ENCODE data around the gene SMAP2.

Gene SMAP2

DNA sequence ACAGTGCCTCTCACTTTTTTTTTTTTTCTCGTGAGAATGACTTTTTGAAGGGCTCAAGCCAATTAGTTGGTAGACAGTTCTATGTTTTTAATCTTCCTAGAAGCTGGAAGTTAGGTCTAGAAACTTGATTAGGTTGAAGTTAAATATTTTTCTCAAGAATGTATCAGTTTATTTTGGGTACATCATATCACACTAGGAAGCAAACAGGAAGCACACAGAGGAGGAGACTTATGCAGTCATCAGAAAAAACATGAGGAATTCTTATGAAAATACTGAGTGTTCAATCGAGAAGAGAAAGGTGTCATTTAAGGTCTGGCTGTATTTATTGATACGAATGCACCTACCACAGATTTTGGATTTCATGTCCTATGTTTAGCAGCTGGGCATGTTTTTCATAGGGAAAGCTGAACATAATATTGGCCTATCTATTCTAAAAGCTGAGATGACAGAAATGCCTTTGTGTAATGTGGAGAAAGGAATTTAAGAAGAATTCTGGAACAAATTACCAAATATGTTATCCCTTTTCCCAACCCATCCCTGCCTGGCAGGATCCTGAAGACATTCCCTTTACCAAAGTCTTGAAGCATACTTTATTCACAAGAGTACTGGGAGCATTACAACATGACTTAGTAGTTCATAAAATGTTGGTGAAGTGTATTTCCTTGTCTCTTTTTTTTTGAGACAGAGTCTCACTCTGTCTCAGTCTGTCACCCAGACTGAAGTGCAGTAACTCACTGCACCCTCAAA is 59.3 kb downstream of the SMAP2 start:
- peaks cover 3% of the 10 kb centered on the region for H3K9me3 Mint-ChIP-seq
- no peaks in the 10 kb centered on the region for H3K4me1 Mint-ChIP-seq (ENCODE audit: low read depth)
- H3K4me3 Mint-ChIP-seq: no peak overlapping the region
- DNase-seq (ENCODE audit: low spot score): no peak
- no peaks in the 10 kb centered on the region for H3K27me3 Mint-ChIP-seq (ENCODE audit: low read depth)
- peaks cover 10% of the 10 kb centered on the region for H3K36me3 Mint-ChIP-seq (ENCODE audit: low read depth)
- no peak overlapping the region for H3K27ac Mint-ChIP-seq

GRCh38 chr1:40435471-40435870 is 61.9 kb downstream of the SMAP2 start:
- peaks cover 3% of the 10 kb centered on the region for H3K9me3 Mint-ChIP-seq
- no peak overlapping the region for H3K27ac Mint-ChIP-seq
- peaks cover 6% of the 10 kb centered on the region for H3K36me3 Mint-ChIP-seq (ENCODE audit: low read depth)
- peaks cover 2% of the 10 kb centered on the region for H3K4me1 Mint-ChIP-seq (ENCODE audit: low read depth)
- no peaks in the 10 kb centered on the region for H3K27me3 Mint-ChIP-seq (ENCODE audit: low read depth)
- DNase-seq (ENCODE audit: low spot score): no peak
- H3K4me3 Mint-ChIP-seq: no peak overlapping the region

- no peak for DNase-seq (ENCODE audit: low spot score)
- Mint-ChIP-seq H3K36me3 (ENCODE audit: low read depth) (peaks cover 6% of the 10 kb centered on the region), H3K27me3 (ENCODE audit: low read depth) (no peaks in the 10 kb centered on the region), H3K9me3 (peaks cover 3% of the 10 kb centered on the region), H3K27ac (no peak overlapping the region), H3K4me1 (ENCODE audit: low read depth) (peaks cover 2% of the 10 kb centered on the region), H3K4me3 (no peak overlapping the region)
These were observed 62.3 kb downstream of the SMAP2 start for GRCh38 chr1:40435876-40436275.

DNA sequence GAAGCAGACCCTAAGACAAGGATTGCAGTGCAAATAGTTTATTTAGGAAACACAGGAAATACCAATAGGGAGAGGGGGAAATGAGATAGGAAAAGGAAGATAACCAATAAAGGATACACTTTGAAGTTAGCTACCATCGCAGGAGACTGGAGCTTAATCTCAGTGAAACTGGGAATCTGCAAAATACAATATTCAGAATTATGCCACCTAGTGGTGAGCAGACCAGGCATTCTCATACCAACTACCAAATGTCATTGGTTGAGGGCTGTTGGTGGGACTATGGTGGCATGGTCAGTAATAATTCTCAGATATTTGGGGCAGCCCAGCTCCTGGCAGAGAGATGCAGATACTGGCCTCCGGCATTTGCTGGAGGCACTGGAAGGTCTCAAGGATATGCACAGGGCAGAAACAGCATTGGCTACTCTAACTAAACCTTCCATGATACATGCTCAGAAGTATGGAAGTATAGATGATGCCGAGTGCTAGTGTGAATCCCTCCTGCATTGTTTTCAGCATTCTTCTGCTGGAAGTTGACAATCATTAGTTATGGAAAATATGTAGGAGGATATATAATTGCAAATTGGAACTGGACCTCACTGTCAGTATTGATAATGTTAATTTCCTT is 65.0 kb downstream of the SMAP2 start:
- no peak overlapping the region for H3K4me3 Mint-ChIP-seq
- DNase-seq (ENCODE audit: low spot score): no peak
- H3K4me1 Mint-ChIP-seq (ENCODE audit: low read depth): peaks cover 2% of the 10 kb centered on the region
- no peaks in the 10 kb centered on the region for H3K36me3 Mint-ChIP-seq (ENCODE audit: low read depth)
- no peaks in the 10 kb centered on the region for H3K9me3 Mint-ChIP-seq
- no peaks in the 10 kb centered on the region for H3K27me3 Mint-ChIP-seq (ENCODE audit: low read depth)
- H3K27ac Mint-ChIP-seq: no peak overlapping the region

- Mint-ChIP-seq H3K4me3 (no peak overlapping the region), H3K36me3 (ENCODE audit: low read depth) (peaks cover 5% of the 10 kb centered on the region), H3K9me3 (peaks cover 7% of the 10 kb centered on the region), H3K27ac (no peak overlapping the region), H3K4me1 (ENCODE audit: low read depth) (peaks cover 2% of the 10 kb centered on the region), H3K27me3 (ENCODE audit: low read depth) (no peaks in the 10 kb centered on the region)
- DNase-seq (ENCODE audit: low spot score): no peak
These were observed 65.7 kb downstream of the SMAP2 start for GRCh38 chr1:40439247-40439646.

DNA sequence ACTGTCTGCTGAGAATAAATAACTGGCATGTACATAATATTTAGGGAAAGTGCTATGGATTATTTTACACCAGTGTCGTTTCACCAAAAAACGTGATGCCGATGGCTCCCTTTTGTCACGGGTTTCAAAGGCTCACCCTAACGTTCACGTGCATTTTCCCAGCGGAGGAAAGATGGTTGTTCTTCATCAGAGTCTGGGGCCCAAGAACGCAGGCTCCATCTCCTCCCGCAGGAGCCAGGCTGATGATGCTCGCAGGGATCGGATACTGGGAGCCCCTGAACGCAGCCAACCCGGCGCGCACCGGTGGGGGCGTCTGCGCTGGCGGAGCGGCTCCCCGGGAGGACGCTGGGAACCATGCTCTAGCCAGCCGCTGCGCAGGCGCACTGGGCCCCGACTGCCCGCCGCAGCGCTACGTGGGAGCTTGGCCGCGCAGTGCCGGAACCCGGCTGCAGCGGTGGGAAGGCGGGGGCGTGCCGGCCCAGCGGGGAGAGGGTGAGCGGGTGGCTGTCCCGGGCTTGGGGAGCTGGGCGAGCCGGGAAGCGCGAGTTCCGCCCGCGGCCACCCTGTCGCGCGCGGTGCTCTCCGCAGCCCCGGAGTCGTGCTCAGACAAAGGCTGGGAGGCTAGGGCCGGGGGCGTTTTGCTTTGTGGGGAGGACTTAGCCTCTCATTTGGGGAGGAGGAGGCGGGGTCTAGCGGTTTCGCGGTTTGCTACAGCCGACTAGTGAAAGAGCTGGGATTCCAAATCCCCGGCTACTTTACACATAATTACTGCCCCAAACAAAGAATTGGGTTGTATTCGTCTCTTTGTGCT is 76.4 kb downstream of the SMAP2 start, which contains the start of gene ZFP69B:
ZFP69B (plus strand) TSS at position 793 of the 811 bp plus-strand sequence. CDS start 486 bp downstream, outside the sequence.
- H3K4me1 Mint-ChIP-seq (ENCODE audit: low read depth): peaks cover 22% of the 10 kb centered on the region
- H3K27me3 Mint-ChIP-seq (ENCODE audit: low read depth): no peaks in the 10 kb centered on the region
- H3K9me3 Mint-ChIP-seq: peaks cover 49% of the 10 kb centered on the region
- peak within 1 kb of the TSS; percentile 72 for H3K27ac Mint-ChIP-seq
- peaks cover 44% of the 10 kb centered on the region for H3K36me3 Mint-ChIP-seq (ENCODE audit: low read depth)
- peak within 1 kb of the TSS; percentile 78 for H3K4me3 Mint-ChIP-seq
- peak; percentile 93 for DNase-seq (ENCODE audit: low spot score)

DNA sequence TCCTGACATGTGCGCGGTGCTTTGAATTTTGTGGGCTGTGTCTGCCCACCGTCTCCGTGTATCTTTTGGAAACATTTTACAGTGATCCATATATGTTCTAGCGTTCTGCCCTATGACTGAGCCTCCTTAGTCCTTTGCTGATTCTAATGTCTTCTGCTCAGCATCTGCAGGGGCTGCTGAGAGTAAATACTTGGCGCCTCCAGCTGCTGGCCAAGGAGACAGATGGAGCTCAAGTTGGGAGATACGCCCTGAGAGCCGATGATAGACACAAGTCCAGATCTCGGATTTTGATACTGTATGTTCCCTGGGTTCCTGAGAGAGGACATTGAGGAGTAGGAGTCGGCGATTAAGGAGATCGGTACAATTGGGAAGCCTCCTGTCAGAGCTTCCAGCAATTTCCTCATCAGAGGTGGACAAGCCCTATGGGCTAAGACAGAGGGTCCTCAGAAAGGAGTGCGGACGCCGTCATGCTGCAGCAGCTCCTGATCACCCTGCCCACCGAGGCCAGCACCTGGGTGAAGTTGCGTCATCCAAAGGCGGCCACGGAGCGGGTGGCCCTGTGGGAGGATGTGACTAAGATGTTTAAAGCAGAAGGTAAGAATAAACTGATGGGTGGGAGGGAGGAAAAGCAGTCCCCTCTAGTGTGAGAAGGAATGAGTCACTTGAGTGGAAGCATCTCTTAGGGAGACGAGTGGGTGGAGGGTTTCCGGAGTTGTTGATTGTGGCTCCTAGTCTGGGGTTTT is 77.1 kb downstream of the SMAP2 start:
- H3K27me3 Mint-ChIP-seq (ENCODE audit: low read depth): no peaks in the 10 kb centered on the region
- H3K4me1 Mint-ChIP-seq (ENCODE audit: low read depth): peaks cover 22% of the 10 kb centered on the region
- peak; percentile 87 for DNase-seq (ENCODE audit: low spot score)
- peak overlapping the region; percentile 72 for H3K27ac Mint-ChIP-seq
- peak overlapping the region; percentile 78 for H3K4me3 Mint-ChIP-seq
- H3K9me3 Mint-ChIP-seq: peaks cover 51% of the 10 kb centered on the region
- H3K36me3 Mint-ChIP-seq (ENCODE audit: low read depth): peaks cover 48% of the 10 kb centered on the region

DNA sequence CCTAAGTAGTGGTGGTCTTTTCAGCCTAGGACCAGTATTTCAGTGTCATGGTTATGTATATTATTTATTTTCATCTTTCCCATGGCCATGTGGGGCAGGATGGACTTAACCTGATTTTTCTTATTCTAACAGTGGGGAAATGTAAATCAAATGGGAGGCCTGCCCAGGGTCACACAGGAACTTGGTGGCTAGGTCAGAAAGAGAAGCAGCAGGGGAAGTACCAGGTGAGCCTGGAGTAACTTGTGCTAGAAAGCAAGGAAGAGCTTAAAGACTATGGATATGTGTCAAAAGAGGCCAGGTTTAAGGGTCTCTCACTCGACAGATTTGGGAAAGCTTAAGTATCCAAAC is 77.7 kb downstream of the SMAP2 start:
- Mint-ChIP-seq H3K4me3 (peak overlapping the region; percentile 78), H3K27me3 (ENCODE audit: low read depth) (no peaks in the 10 kb centered on the region), H3K36me3 (ENCODE audit: low read depth) (peaks cover 49% of the 10 kb centered on the region), H3K27ac (peak overlapping the region; percentile 72), H3K4me1 (ENCODE audit: low read depth) (peaks cover 22% of the 10 kb centered on the region), H3K9me3 (peaks cover 49% of the 10 kb centered on the region)
- DNase-seq (ENCODE audit: low spot score): no peak

DNA sequence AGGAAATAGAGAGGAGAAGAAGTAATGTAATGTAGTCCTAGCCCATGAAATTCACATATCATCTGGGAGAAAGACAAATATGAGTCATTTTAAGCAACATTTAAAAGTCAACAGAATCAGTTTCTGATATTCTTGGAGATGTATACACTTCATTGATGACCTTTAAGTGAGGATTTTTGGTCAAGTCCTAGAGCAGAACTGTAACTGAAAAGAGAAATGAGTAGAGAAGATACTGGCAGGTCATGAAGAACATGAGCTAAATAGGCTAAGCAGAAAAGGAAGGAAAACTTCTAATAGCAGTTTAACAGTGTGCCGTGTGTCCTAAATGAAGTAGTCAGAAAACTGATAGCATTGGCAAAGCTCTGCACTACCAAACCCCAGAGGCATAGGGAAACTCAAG is 81.3 kb downstream of the SMAP2 start:
- Mint-ChIP-seq H3K4me3 (no peak overlapping the region), H3K4me1 (ENCODE audit: low read depth) (peaks cover 13% of the 10 kb centered on the region), H3K27ac (no peak overlapping the region), H3K27me3 (ENCODE audit: low read depth) (no peaks in the 10 kb centered on the region), H3K36me3 (ENCODE audit: low read depth) (peaks cover 82% of the 10 kb centered on the region), H3K9me3 (peaks cover 77% of the 10 kb centered on the region)
- no peak for DNase-seq (ENCODE audit: low spot score)

DNA sequence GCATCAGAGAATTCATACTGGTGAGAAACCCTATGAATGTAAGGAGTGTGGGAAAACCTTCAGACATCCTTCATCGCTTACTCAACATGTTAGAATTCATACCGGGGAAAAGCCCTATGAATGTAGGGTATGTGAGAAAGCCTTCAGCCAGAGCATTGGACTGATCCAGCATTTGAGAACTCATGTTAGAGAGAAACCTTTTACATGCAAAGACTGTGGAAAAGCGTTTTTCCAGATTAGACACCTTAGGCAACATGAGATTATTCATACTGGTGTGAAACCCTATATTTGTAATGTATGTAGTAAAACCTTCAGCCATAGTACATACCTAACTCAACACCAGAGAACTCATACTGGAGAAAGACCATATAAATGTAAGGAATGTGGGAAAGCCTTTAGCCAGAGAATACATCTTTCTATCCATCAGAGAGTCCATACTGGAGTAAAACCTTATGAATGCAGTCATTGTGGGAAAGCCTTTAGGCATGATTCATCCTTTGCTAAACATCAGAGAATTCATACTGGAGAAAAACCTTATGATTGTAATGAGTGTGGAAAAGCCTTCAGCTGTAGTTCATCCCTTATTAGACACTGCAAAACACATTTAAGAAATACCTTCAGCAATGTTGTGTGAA is 89.5 kb downstream of the SMAP2 start:
- Mint-ChIP-seq H3K9me3 (peaks cover 71% of the 10 kb centered on the region), H3K27me3 (ENCODE audit: low read depth) (no peaks in the 10 kb centered on the region), H3K4me3 (no peak overlapping the region), H3K36me3 (ENCODE audit: low read depth) (peaks cover 55% of the 10 kb centered on the region), H3K27ac (no peak overlapping the region), H3K4me1 (ENCODE audit: low read depth) (no peaks in the 10 kb centered on the region)
- no peak for DNase-seq (ENCODE audit: low spot score)

GRCh38 chr1:40469327-40469726 is 95.8 kb downstream of the SMAP2 start:
- no peak for DNase-seq (ENCODE audit: low spot score)
- Mint-ChIP-seq H3K9me3 (peaks cover 85% of the 10 kb centered on the region), H3K4me1 (ENCODE audit: low read depth) (no peaks in the 10 kb centered on the region), H3K27ac (no peak overlapping the region), H3K36me3 (ENCODE audit: low read depth) (peaks cover 21% of the 10 kb centered on the region), H3K27me3 (ENCODE audit: low read depth) (no peaks in the 10 kb centered on the region), H3K4me3 (no peak overlapping the region)
